Large intestine (tissue), 3 donors: ENCODE data around the gene RUFY4. TPM values are rescaled to one million over a fixed set of nuclear protein-coding genes. Genes with fewer than 3 reads are reported as not detected.
"Not testable (repeated sequence)": the region's sequence is repeated elsewhere in the genome, so short reads cannot be mapped to it uniquely, and the experiment has no call there.

Source experiments
- DNase-seq, 2 donors: peaks; one replicate each; pipeline versions ENCODE4 v3.0.0 to v3.0.0-alpha.2; 2013
- H3K27ac ChIP-seq: one replicate; pipeline ENCODE4 v1.5.1; 2013; ENCODE audit warnings: low read length
- H3K27me3 ChIP-seq: 2 replicates; pipeline ENCODE4 v1.6.1; 2013; ENCODE audit warnings: low read length; ENCODE audit not compliant: control insufficient read depth, insufficient read depth
- H3K36me3 ChIP-seq: 2 replicates; pipeline ENCODE4 v1.6.1; 2013; ENCODE audit warnings: low read length; ENCODE audit not compliant: control insufficient read depth, insufficient read depth
- H3K4me1 ChIP-seq: one replicate; pipeline ENCODE4 v1.6.1; 2013; ENCODE audit warnings: low read length; ENCODE audit not compliant: control insufficient read depth, insufficient read depth
- H3K4me3 ChIP-seq: one replicate; pipeline ENCODE4 v1.5.1; 2013; ENCODE audit warnings: low read length
- H3K9me3 ChIP-seq: one replicate; pipeline ENCODE4 v1.6.1; 2013; ENCODE audit warnings: mild to moderate bottlenecking, low read depth, low read length, moderate library complexity; ENCODE audit not compliant: control insufficient read depth
- WGBS: methylation state at CpG from one replicate; pipeline ENCODE4 v1.1.5; 2013; ENCODE audit warnings: low lambda C conversion rate; ENCODE audit not compliant: insufficient coverage; 5-methylcytosine and 5-hydroxymethylcytosine counted together
- polyA plus RNA-seq: library from polyadenylated mRNA; unstranded; fragments of 120-200 nt; gene quantifications from one replicate; pipeline ENCODE4 v1.2.1, GENCODE V29; 2013

RUFY4 gene
- polyA plus RNA-seq, 1 donor, result 0.69 TPM

DNA sequence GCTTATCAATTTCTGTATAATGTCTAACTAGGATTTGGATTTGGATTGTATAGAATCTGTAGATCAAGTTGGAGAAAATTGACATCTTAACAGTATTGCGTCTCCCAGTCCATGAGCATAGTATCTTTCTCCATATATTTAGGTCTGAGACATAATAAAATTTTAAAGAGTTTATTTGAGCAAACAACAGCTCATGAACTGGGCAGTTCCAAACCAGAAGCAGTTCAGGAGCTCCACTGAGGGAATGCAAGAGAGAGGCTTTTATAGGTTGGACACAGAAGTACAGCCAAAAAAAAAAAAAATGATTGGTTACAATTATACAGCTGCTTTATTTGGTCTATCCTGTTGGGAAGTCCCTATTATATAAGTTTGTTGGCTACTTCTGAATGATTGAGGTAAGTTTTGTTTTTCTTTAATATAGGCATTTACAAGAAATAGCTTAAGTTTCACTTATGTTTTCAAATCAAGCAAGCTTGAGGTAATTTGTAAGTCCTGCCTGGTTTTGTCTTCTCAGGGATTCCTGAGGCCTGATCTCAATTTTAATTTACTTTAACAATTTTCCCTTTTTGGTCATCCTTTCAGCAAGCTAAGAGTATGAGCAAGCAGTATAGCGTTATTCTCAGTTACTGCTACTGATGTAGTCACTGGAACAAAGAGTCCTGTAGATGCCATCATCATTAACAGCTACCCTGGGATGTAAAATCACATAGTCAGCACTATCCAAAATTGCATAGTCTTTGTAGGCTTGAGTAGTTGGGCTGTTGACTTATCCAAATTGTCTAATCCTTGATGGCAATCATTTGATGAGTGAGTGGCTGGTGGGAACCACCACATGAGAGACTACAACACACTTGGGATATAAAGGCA is 27.5 kb upstream of the RUFY4 start:
- no peak overlapping the region for H3K4me3 ChIP-seq
- no peak overlapping the region for H3K27ac ChIP-seq
- H3K9me3 ChIP-seq, result no peaks in the 10 kb centered on the region
- no peaks in the 10 kb centered on the region for H3K4me1 ChIP-seq
- H3K27me3 ChIP-seq, result peaks cover 20% of the 10 kb centered on the region
- WGBS, result no CpG with 5 or more reads among the region's 2 CpGs
- no peak for DNase-seq
- H3K36me3 ChIP-seq, result no peaks in the 10 kb centered on the region

DNA sequence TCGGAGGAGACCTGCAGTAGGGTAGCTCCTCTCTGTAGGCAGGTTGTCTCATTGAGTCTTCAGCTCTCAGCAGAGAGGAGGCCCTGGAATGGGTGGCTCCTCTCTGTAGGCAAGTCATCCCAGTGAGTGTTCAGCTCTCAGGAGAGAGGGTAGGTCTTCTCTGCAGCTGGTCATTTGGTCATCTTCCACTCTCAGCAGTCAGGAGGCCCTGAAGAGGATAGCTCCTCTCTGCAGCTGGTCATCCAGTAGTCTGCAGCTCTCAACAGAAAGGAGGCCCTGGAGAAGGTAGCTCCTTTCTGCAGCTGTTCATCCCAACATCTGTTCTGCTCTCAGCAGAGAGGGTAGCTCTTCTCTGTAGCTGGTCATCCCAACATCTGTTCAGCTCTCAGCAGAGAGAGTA is 26.0 kb upstream of the RUFY4 start:
- no CpG with 5 or more reads among the region's 1 CpG for WGBS
- Histone ChIP-seq H3K4me3 (no peak overlapping the region), H3K36me3 (no peaks in the 10 kb centered on the region), H3K9me3 (no peaks in the 10 kb centered on the region), H3K27ac (no peak overlapping the region), H3K27me3 (peaks cover 20% of the 10 kb centered on the region), H3K4me1 (no peaks in the 10 kb centered on the region)
- DNase-seq, result no peak

DNA sequence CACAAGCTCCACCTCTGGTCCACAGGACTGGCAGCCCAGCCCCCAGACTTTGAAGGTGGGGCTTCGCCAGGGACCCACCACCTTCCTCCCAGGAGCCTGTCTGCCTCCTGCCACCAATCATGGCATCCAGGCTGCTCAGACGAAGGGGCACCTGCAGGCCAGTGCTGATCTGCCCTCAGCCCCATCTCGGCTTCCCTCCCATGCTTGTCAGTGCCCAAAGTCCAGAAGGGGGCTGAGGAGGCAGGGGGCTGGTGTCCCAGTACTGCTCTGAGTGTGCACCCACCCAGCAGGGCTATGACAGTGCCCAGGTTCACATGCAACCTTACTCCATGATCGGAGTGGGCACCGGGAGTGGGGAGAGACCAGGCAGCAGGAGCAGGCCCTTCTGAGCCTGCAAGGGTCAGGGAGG is 25.3 kb upstream of the RUFY4 start:
- peaks cover 17% of the 10 kb centered on the region for H3K27me3 ChIP-seq
- no CpG with 5 or more reads among the region's 5 CpGs for WGBS
- H3K9me3 ChIP-seq, result no peaks in the 10 kb centered on the region
- H3K36me3 ChIP-seq, result no peaks in the 10 kb centered on the region
- H3K27ac ChIP-seq, result no peak overlapping the region
- H3K4me3 ChIP-seq, result no peak overlapping the region
- H3K4me1 ChIP-seq, result no peaks in the 10 kb centered on the region
- DNase-seq, result no peak

DNA sequence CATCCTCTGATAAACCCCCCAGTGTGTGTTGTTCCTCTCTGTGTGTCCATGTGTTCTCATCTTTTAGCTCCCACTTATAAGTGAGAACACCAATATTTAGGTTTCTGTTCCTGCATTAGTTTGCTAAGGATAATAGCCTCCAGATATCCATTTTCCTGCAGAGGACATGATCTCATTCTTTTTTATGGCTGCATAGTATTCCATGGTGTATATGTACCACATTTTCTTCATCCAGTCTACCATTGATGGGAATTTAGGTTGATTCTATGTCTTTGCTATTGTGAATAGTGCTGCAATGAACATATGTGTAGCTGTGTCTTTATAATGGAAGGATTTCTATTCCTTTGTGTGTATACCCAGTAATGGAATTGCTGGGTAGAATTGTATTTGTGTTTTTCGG is 24.5 kb upstream of the RUFY4 start:
- 100% methylated on average over 1 of the region's 1 CpG for WGBS
- H3K4me3 ChIP-seq, H3K9me3 ChIP-seq, H3K36me3 ChIP-seq, H3K4me1 ChIP-seq, H3K27ac ChIP-seq, DNase-seq: not testable (repeated sequence)
- H3K27me3 ChIP-seq, result peaks cover 12% of the 10 kb centered on the region

DNA sequence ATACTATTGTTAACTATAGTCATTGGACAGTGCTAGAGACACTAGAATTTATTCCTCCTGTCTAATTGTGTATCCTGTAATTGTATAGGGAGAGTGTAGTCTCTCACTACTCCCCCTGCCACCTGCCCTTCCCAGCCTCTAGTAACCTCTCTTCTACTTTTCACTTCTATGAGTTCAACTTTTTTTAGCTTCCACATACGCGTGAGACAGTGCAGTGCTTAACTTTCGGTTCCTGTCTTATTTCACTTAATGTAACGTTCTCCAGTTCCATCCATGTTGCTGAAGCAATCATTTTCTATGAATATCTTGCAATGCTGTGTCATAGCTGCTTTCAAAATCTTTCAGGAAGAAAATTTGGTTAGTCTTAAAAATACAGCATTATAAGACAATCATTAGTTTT is 22.8 kb upstream of the RUFY4 start:
- Histone ChIP-seq H3K36me3 (no peaks in the 10 kb centered on the region), H3K4me1 (no peaks in the 10 kb centered on the region), H3K4me3 (no peak overlapping the region), H3K27ac (no peak overlapping the region), H3K9me3 (no peaks in the 10 kb centered on the region), H3K27me3 (peaks cover 3% of the 10 kb centered on the region)
- no peak for DNase-seq
- WGBS, result 77% methylated on average over 4 of the region's 4 CpGs

DNA sequence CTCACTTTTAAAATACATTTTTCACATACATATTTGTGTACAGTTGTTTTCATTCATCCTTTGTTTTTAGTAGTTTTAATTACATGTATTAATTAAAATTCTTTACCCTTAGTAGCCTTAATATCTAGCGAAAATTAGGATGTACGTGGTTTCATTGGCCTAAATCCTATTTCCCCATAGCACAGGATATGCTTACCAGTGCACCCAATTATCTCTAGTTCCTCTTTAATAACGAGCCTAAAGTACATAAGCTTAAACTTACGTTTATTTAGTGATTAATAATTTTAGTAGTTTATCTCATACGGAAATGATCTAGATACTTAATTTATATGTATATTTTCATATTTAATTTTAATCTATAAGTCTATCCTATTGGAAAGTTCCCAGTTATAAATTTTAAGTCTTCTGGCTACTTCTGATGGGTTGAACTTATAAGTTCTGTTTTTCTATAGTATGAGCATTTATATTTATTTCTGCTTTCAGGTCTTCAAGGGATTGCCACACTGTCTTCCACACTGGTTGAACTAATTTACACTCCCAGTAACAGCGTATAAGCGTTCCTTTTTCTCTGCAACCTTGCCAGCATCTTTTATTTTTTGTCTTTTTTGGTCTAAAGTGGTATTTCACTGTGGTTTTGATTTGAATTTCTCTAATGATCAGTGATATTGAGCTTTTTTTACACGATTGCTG is 21.4 kb upstream of the RUFY4 start:
- Histone ChIP-seq H3K27ac (no peak overlapping the region), H3K27me3 (peaks cover 3% of the 10 kb centered on the region), H3K4me1 (no peaks in the 10 kb centered on the region), H3K9me3 (no peaks in the 10 kb centered on the region), H3K4me3 (no peak overlapping the region), H3K36me3 (no peaks in the 10 kb centered on the region)
- 84% methylated on average over 5 of the region's 8 CpGs for WGBS
- no peak for DNase-seq

DNA sequence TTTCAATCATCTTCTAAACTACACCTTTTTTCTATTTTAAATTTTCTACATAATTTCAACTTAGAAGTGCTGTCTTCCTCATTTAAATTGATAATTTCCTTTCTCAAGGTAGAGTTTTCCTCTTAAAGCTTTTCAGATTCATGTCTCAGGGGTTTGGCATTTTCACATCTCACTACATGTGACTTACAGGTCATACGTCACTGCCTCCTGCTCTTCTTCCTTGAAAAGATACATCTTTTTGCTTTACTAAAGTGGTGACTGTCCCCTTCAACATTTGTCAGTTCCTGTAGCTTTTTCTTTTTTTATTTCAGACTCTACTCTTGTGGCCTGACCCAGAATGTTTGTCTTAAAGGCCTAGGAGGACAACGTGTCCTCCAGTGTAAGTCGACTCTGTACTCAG is 17.1 kb upstream of the RUFY4 start:
- Histone ChIP-seq H3K36me3 (no peaks in the 10 kb centered on the region), H3K4me3 (no peak overlapping the region), H3K9me3 (no peaks in the 10 kb centered on the region), H3K4me1 (no peaks in the 10 kb centered on the region), H3K27me3 (no peaks in the 10 kb centered on the region), H3K27ac (no peak overlapping the region)
- WGBS, result 83% methylated on average over 1 of the region's 3 CpGs
- DNase-seq, result no peak

DNA sequence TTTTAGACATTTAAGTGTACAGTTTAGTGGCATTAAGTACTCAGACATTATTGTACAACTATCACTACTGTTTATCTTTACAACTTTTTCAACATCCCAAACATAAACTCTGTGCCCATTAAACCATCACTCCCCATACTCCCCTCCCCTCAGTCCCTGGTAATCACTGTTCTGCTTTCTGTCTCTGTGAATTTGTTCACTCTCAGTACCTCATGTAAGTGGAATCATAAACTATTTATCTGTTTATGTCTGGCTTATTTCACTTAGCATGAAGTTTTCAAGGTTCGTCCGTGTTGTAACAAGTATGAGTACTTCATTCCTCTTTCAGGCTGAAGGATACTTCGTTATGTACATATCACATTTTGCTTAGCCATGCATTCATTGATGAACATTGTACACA is 9.8 kb upstream of the RUFY4 start:
- no peak for DNase-seq
- 83% methylated on average over 2 of the region's 3 CpGs for WGBS
- Histone ChIP-seq H3K4me3 (no peak overlapping the region), H3K27me3 (peaks cover 7% of the 10 kb centered on the region), H3K9me3 (no peaks in the 10 kb centered on the region), H3K4me1 (no peaks in the 10 kb centered on the region), H3K27ac (no peak overlapping the region), H3K36me3 (no peaks in the 10 kb centered on the region)

DNA sequence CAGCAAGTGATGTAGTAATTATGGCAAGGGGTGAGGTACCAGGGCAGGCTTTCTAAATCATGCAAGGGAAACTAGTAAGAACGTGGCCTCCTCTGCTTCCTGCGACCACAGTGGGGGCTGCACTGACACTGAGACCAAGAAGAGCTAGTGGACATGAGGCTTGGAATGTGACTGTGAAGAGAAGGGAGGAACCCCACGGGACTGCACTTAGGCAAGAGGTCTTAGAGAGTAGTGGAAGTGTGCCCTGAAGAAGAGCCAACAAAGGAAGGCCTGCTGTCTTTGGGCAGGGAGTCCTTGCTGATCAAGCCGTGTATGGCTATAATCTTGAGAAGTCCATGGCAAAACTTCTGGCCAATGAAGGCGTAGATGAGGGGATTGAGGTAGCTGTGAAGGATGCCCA is 8.9 kb upstream of the RUFY4 start:
- Histone ChIP-seq H3K36me3 (no peaks in the 10 kb centered on the region), H3K27ac (no peak overlapping the region), H3K9me3 (no peaks in the 10 kb centered on the region), H3K4me3 (no peak overlapping the region), H3K4me1 (no peaks in the 10 kb centered on the region), H3K27me3 (peaks cover 7% of the 10 kb centered on the region)
- no CpG with 5 or more reads among the region's 5 CpGs for WGBS
- DNase-seq, result no peak

DNA sequence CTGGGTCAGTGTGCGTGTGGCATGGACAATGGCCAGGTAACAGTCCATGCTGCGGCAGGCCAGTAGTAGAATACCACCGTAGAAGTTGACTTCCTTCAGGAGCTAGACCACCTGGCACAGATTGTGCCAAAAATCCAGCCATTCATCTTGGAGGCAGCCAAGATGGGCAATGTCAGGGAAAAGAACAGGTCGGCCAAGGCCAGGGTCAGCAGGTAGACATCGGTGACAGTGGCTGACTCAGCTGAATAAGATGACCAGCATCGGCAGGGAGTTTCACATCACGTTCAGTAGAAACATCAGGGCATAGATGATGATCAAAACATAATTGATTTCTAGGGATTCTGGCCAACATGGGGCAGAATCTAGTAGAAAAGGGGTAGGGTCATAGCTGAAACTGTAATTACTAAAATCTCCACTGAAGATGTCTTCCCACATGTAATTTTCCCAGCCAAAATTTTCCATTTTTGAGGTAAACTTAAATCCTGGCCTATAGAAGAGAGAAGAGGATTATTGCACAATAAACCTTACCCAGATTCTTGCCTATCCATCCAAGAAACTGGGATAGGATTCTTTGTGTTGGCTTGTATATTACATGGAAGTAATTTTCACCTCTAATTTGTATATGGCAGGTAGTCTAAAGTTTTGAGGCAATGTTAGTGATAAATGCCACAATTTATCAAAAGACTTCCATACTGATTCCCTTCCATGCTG is 7.9 kb upstream of the RUFY4 start:
- Histone ChIP-seq H3K4me3 (no peak overlapping the region), H3K27ac (no peak overlapping the region), H3K9me3 (no peaks in the 10 kb centered on the region), H3K36me3 (no peaks in the 10 kb centered on the region), H3K27me3 (peaks cover 7% of the 10 kb centered on the region), H3K4me1 (no peaks in the 10 kb centered on the region)
- no peak for DNase-seq
- no CpG with 5 or more reads among the region's 7 CpGs for WGBS
